ENCODE measurements around the gene GPR137C. TPM values are rescaled to one million over a fixed set of nuclear protein-coding genes. Genes with fewer than 3 reads are reported as not detected.

Gene GPR137C
- total and polyA plus RNA-seq, 2 of the 13 experiments (the other 11 are each of a cell fraction or from before 2014, with no cell fraction given), result 0.34 to 0.51 TPM

GRCh38 chr14:52514046-52514811 is 38.4 kb upstream of the GPR137C start (continued):
- TF ChIP-seq ZHX2 (IDR thresholded peaks at IDR 0.05; ENCODE audit: low read depth), result no peak
- TF ChIP-seq ZHX2 (CRISPR knock-in tag; IDR thresholded peaks at IDR 0.05; ENCODE audit: borderline replicate concordance), result no peak
- no peak for TF ChIP-seq ZBTB46 (CRISPR knock-in tag; IDR thresholded peaks at IDR 0.05; ENCODE audit: borderline replicate concordance)
- no peak for TF ChIP-seq TP53 (CRISPR knock-in tag; conservative IDR thresholded peaks at IDR 0.05)

Measured in HepG2 (cell line).